GM19023 (cell line): Measurements from ENCODE around the gene LRIG1.

Experiments used
- ATAC-seq: cut with Tn5 transposase; IDR thresholded peaks from one replicate; pipeline ENCODE4 v1.9.1; 2021; ENCODE audit warnings: mild to moderate bottlenecking, moderate library complexity; ENCODE audit not compliant: unreplicated experiment

LRIG1 gene

GRCh38 chr3:66507423-66508260 is 6.8 kb upstream of the LRIG1 start:
- ATAC-seq, result no peak

GRCh38 chr3:66506154-66506553 is 5.3 kb upstream of the LRIG1 start:
- ATAC-seq, result no peak

- ATAC-seq, result no peak
Observed at GRCh38 chr3:66504850-66505641, 4.2 kb upstream of the LRIG1 start.

- ATAC-seq, result no peak
Observed at GRCh38 chr3:66502981-66503380, 2.2 kb upstream of the LRIG1 start.

- no peak for ATAC-seq
Observed at GRCh38 chr3:66502245-66502874, 1.5 kb upstream of the LRIG1 start.

GRCh38 chr3:66501483-66502244 is 842 bp upstream of the LRIG1 start:
- ATAC-seq, result no peak

GRCh38 chr3:66499881-66500575 is 794 bp downstream of the LRIG1 start:
- peak; percentile 21 for ATAC-seq

- ATAC-seq, result no peak
Observed at GRCh38 chr3:66498687-66499621, 1.9 kb downstream of the LRIG1 start.

- no peak for ATAC-seq
Observed at GRCh38 chr3:66497985-66498671, 2.7 kb downstream of the LRIG1 start.

GRCh38 chr3:66497288-66497984 is 3.4 kb downstream of the LRIG1 start:
- no peak for ATAC-seq

GRCh38 chr3:66496746-66497145 is 4.1 kb downstream of the LRIG1 start:
- ATAC-seq, result no peak

GRCh38 chr3:66496301-66496700 is 4.5 kb downstream of the LRIG1 start:
- no peak for ATAC-seq

- no peak for ATAC-seq
Observed at GRCh38 chr3:66495668-66496045, 5.2 kb downstream of the LRIG1 start.

- no peak for ATAC-seq
Observed at GRCh38 chr3:66494959-66495667, 5.7 kb downstream of the LRIG1 start.

- ATAC-seq, result no peak
Observed at GRCh38 chr3:66493458-66494099, 7.2 kb downstream of the LRIG1 start.

- no peak for ATAC-seq
Observed at GRCh38 chr3:66492672-66493071, 8.2 kb downstream of the LRIG1 start.

- ATAC-seq, result no peak
Observed at GRCh38 chr3:66492071-66492470, 8.8 kb downstream of the LRIG1 start.
